Keratinocyte (primary cell): ENCODE data around the gene TOM1. TPM values are rescaled to one million over a fixed set of nuclear protein-coding genes. Genes with fewer than 3 reads are reported as not detected.

ENCODE experiments used
- DNase-seq: peaks from one replicate; pipeline ENCODE4 v3.0.0-alpha.2; 2011; ENCODE audit warnings: low read depth, missing footprints, low spot score
- FAIRE-seq: peaks from 2 replicates; lab custom pipeline; 2011; peaks lifted over from hg19 to GRCh38; lab: Jason Lieb, UNC
- H2AFZ ChIP-seq: 2 replicates; pipeline ENCODE4 v1.6.0; 2012; ENCODE audit warnings: low read length, control low read depth, inconsistent platforms; ENCODE audit not compliant: control insufficient read depth
- H3K27ac ChIP-seq: 2 replicates; pipeline ENCODE4 v1.5.1; 2011; ENCODE audit warnings: low read length; ENCODE audit not compliant: control insufficient read depth, insufficient read depth
- H3K27me3 ChIP-seq: 3 replicates; pipeline ENCODE4 v1.6.0; 2011; ENCODE audit warnings: low read length; ENCODE audit not compliant: control insufficient read depth, insufficient read depth; ENCODE audit errors: extremely low read depth
- H3K36me3 ChIP-seq, 2 experiments: 2 replicates in 1 of 2; 3 replicates in 1 of 2; pipeline ENCODE4 v1.5.1; 2011; ENCODE audit warnings: low read length in 2 of 2, mild to moderate bottlenecking in 1 of 2; ENCODE audit not compliant: control insufficient read depth in 2 of 2, insufficient read depth in 2 of 2; ENCODE audit errors: extremely low read depth in 1 of 2
- H3K4me1 ChIP-seq: 3 replicates; pipeline ENCODE4 v1.5.1; 2011; ENCODE audit warnings: low read length; ENCODE audit not compliant: control insufficient read depth, insufficient read depth; ENCODE audit errors: extremely low read depth
- H3K4me2 ChIP-seq: 3 replicates; pipeline ENCODE4 v1.6.0; 2011; ENCODE audit warnings: low read depth, low read length; ENCODE audit not compliant: control insufficient read depth, insufficient read depth; ENCODE audit errors: extremely low read depth
- H3K4me3 ChIP-seq, 3 experiments: fragments of 200-600 bp in 1 of 3; sonication (generic) in 1 of 3; 2 replicates in 2 of 3; 3 replicates in 1 of 3; pipeline ENCODE4 v1.5.1; 2011 to 2016; ENCODE audit warnings: low read length in 3 of 3, mild to moderate bottlenecking in 3 of 3, control low read depth in 2 of 3, inconsistent platforms in 1 of 3, low read depth in 1 of 3, mixed read lengths in 1 of 3, mixed run types in 1 of 3, moderate library complexity in 1 of 3; ENCODE audit not compliant: control insufficient read depth in 2 of 3, insufficient read depth in 2 of 3; ENCODE audit errors: extremely low read depth in 1 of 3
- H3K79me2 ChIP-seq: 2 replicates; pipeline ENCODE4 v1.6.0; 2012; ENCODE audit warnings: low read length; ENCODE audit not compliant: control insufficient read depth, insufficient read depth
- H3K9ac ChIP-seq: 3 replicates; pipeline ENCODE4 v1.6.0; 2011; ENCODE audit warnings: low read length; ENCODE audit not compliant: control insufficient read depth, insufficient read depth; ENCODE audit errors: extremely low read depth
- H3K9me1 ChIP-seq: 3 replicates; pipeline ENCODE4 v1.6.0; 2011; ENCODE audit warnings: low read length; ENCODE audit not compliant: control insufficient read depth, insufficient read depth; ENCODE audit errors: extremely low read depth
- H3K9me3 ChIP-seq: 2 replicates; pipeline ENCODE4 v1.5.1; 2012; ENCODE audit warnings: low read depth, low read length; ENCODE audit not compliant: control insufficient read depth
- H4K20me1 ChIP-seq: 3 replicates; pipeline ENCODE4 v1.6.0; 2011; ENCODE audit warnings: low read length; ENCODE audit not compliant: control insufficient read depth, insufficient read depth; ENCODE audit errors: extremely low read depth
- EZH2 ChIP-seq: IDR thresholded peaks from one replicate; pipeline ENCODE4 v1.6.1; 2012; ENCODE audit warnings: inconsistent platforms, mild to moderate bottlenecking, low read length, moderate library complexity
- dilution Hi-C: fragments of 300-500 bp; cut with MboI; formaldehyde crosslinking; loops from one replicate; pipeline ENCODE4 v1.7.0; 2020; ENCODE audit warnings: low sequenced_read_pairs; ENCODE audit not compliant: extremely low pct_ligation_motif_present
- polyA plus RNA-seq, 5 experiments: library from polyadenylated mRNA; depleted of rRNA in 3 of 5; stranded (reverse) in 3 of 5; stranded (forward) in 1 of 5; unstranded in 1 of 5; fragments of >200 nt; gene quantifications; 1 replicate in 1 of 5; 2 replicates in 3 of 5; 3 replicates in 1 of 5; pipeline versions ENCODE4 v1.2.1 to v1.2.3, GENCODE V29; 2011 to 2012; ENCODE audit warnings: missing spikeins in 2 of 5, low read depth in 1 of 5, low replicate concordance in 1 of 5
- TF ChIP-seq, protein P1 (sequence below), 3 experiments: IDR thresholded peaks in 1 of 3; conservative IDR thresholded peaks in 1 of 3; optimal IDR thresholded peaks in 1 of 3; 2 replicates in 2 of 3; 3 replicates in 1 of 3; pipeline versions ENCODE3 to v1.5.1; 2011; ENCODE audit warnings: low read length in 3 of 3, mild to moderate bottlenecking in 3 of 3, moderate library complexity in 2 of 3, control low read depth in 1 of 3, inconsistent platforms in 1 of 3; ENCODE audit not compliant: insufficient read depth in 2 of 3; ENCODE audit errors: extremely low read depth in 1 of 3

Gene TOM1
- polyA plus RNA-seq, 1 donor (not counting 4 experiments of a cell fraction or from before 2014, with no cell fraction given): 17.4 TPM

DNA sequence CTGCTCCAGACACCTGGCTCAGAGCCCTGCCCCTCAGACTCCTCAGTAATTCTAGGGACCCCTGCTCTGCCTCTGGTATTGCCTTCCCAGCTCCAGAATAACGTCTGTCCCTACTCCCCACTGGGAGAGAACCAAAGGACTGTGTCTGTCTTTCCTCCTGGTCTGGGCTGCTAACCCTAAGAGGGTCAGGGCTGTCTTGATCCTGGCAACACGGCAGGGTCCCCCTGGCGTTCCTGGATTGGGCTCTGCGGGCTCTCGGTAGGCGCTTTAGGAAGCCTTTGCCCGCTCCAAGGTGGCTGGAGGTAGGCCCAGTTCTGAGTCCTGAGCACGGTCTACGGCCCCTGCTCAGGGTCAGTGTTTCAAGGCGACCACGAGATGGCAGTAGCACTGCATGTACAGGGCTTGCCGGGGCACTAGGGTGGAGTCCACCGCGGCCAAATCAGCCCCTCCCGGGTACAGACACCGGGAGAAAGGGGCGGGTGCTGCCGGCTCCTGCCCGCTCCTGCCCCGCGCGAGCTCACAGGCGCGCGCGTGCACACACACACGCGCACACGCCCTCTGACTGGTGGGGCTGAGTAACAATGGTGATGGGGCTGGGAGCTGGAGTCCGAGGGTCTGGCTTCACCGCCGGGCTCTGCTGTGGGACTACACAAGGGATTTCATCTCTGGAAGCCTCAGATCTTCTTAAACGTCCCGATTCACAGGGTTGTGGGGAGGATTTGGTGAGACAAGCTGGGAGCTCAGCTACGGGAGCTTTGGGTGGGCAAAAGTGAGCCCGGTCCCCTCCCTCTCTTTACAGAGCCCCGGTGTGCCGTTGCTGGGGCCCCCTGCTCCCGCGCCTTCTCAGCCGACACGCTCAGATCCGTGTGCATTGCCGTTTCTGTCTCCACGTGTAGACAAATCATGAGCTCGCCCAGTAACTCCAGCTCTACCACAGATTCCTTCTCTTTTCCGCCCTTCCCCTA, 51.1 kb downstream of the TOM1 start:
- Histone ChIP-seq H4K20me1 (no peaks in the 10 kb centered on the region), H3K4me1 (peaks cover 10% of the 10 kb centered on the region), H3K79me2 (no peaks in the 10 kb centered on the region), H3K9ac (peak overlapping the region; percentile 82), H3K27me3 (no peaks in the 10 kb centered on the region), H3K9me3 (no peaks in the 10 kb centered on the region), H3K27ac (peak overlapping the region; percentile 54), H3K4me2 (peak overlapping the region; percentile 99), H3K9me1 (no peaks in the 10 kb centered on the region), H2AFZ (peak overlapping the region; percentile 92), H3K36me3 (peaks cover 0 to 2% of the 10 kb centered on the region in 2 experiments), H3K4me3 (peak overlapping the region; percentile 46 to 80 (median 71))
- DNase-seq (peak; percentile 77), FAIRE-seq (peak; percentile 90)
- TF ChIP-seq, protein P1, sequence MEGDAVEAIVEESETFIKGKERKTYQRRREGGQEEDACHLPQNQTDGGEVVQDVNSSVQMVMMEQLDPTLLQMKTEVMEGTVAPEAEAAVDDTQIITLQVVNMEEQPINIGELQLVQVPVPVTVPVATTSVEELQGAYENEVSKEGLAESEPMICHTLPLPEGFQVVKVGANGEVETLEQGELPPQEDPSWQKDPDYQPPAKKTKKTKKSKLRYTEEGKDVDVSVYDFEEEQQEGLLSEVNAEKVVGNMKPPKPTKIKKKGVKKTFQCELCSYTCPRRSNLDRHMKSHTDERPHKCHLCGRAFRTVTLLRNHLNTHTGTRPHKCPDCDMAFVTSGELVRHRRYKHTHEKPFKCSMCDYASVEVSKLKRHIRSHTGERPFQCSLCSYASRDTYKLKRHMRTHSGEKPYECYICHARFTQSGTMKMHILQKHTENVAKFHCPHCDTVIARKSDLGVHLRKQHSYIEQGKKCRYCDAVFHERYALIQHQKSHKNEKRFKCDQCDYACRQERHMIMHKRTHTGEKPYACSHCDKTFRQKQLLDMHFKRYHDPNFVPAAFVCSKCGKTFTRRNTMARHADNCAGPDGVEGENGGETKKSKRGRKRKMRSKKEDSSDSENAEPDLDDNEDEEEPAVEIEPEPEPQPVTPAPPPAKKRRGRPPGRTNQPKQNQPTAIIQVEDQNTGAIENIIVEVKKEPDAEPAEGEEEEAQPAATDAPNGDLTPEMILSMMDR (optimal IDR thresholded peaks at IDR 0.05 in 1 of 3, IDR thresholded peaks at IDR 0.05 in 1 of 3, conservative IDR thresholded peaks at IDR 0.05 in 1 of 3; ENCODE audit: extremely low read depth in 1 of 3, insufficient read depth in 2 of 3, low read length in 3 of 3): peak; percentile 61 to 98 (median 94)
- TF ChIP-seq EZH2: no peak
- dilution Hi-C loops: no loop called here

DNA sequence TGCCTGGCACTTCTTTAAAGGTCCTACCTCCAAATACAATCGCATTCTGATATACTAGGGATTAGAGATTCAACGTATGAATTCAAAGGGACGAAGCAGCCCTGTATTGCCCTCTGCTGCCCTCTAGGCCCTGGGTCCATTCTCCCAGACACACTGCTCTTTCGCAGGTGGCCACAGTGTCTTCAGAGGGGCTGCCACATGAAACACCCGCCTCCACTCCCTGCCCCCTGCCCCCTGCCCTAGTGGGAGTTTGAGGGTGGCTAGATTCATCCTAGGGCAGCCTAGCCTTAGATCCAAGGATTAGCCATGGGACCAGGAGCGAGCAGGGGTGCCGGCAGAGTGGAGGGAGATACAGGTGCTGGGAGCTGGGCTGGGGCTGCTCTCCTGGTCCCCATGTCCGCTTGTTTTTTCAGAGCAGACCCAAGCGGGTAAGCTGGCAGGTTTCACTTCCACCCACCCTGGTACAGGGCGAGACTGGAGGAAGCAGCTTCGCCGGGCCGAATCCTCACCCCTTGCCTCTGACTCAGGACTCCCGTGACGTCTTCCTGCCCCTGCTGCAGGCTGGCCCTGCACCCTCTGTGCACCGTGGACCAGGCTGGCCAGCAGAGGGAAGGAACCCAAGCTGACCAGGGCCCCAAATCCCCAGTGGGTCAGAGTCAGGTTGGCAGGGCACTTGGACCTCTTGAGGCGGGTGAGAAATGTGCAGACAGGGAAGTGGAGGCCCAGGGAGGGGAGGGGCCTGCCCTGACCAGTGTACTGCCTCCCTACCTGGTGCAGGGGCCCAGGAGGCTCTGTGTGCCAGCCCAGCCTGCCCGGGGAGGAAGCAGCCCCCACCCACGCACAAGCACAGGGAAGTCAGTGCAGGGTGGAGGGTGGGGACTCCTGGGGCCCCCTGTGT, 52.8 kb downstream of the TOM1 start:
- no peaks in the 10 kb centered on the region for H4K20me1 ChIP-seq
- peaks cover 12% of the 10 kb centered on the region for H3K4me1 ChIP-seq
- H3K27ac ChIP-seq: no peak overlapping the region
- no peak overlapping the region for H3K4me2 ChIP-seq
- dilution Hi-C loops: no loop called here
- no peak for TF ChIP-seq EZH2
- TF ChIP-seq, protein P1 (optimal IDR thresholded peaks at IDR 0.05 in 1 of 3, IDR thresholded peaks at IDR 0.05 in 1 of 3, conservative IDR thresholded peaks at IDR 0.05 in 1 of 3; ENCODE audit: extremely low read depth in 1 of 3, insufficient read depth in 2 of 3, low read length in 3 of 3): peak in 1 of 3 experiments; percentile 49
- no peak overlapping the region for H2AFZ ChIP-seq
- no peaks in the 10 kb centered on the region for H3K36me3 ChIP-seq
- no peak overlapping the region for H3K9ac ChIP-seq
- DNase-seq (no peak), FAIRE-seq (no peak)
- H3K79me2 ChIP-seq: no peaks in the 10 kb centered on the region
- H3K27me3 ChIP-seq: no peaks in the 10 kb centered on the region
- H3K9me3 ChIP-seq: no peaks in the 10 kb centered on the region
- no peak overlapping the region for H3K4me3 ChIP-seq
- H3K9me1 ChIP-seq: no peaks in the 10 kb centered on the region
